ENCODE results near the gene THOC1.
A peak's percentile ranks its signal among the peaks of the same experiment; 100 is the strongest.
"Not testable (repeated sequence)": the region's sequence is repeated elsewhere in the genome, so short reads cannot be mapped to it uniquely, and the experiment has no call there.

The THOC1 gene, protein sequence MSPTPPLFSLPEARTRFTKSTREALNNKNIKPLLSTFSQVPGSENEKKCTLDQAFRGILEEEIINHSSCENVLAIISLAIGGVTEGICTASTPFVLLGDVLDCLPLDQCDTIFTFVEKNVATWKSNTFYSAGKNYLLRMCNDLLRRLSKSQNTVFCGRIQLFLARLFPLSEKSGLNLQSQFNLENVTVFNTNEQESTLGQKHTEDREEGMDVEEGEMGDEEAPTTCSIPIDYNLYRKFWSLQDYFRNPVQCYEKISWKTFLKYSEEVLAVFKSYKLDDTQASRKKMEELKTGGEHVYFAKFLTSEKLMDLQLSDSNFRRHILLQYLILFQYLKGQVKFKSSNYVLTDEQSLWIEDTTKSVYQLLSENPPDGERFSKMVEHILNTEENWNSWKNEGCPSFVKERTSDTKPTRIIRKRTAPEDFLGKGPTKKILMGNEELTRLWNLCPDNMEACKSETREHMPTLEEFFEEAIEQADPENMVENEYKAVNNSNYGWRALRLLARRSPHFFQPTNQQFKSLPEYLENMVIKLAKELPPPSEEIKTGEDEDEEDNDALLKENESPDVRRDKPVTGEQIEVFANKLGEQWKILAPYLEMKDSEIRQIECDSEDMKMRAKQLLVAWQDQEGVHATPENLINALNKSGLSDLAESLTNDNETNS

DNA sequence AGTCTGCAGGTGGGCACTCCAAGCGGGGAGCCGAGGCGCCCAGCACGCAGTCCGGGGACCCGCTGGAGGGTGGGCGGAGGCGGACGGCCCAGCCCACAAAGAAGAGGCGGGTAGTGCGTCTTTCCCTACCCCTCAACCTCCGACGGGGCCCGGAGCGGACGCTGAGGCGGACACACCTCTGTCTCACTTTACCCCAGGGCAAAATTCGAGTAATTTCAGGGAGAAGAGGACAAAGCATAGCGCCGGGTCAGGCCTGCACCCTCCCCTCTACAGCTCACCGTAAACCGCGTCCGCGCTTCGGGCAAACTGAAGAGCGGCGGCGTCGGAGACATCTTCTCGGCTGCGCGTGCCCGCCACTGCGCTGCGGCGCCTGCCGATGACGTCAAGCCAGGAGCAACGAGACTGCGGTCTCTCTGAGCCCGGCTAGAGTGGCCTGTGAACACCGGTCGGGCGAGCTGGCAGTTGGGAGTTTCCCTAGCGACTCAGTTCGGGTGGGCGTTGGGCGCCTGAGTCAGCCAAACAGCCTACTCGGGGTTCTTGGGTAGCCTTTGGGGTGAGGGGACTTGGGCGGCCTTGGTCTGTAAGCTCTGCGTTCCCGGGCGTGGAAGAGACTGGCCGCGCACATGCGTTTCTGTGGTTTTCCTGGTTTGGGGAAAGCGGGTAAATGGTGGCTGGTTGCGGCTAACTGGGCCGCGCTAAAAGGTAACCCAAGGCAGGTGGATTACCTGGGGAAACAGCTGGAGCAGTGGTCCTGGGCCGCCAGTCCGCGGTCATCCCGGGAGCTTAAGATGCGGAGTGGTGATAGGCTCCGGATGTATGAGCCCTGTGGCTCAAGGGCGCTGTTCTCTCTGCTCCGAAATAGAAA is at the start of gene THOC1:
TSS of gene THOC1 (minus strand) at position 360 of the 865 bp plus-strand sequence. CDS start at position 332, 28 bp downstream.
- peak; percentile 95 for DNase-seq

DNA sequence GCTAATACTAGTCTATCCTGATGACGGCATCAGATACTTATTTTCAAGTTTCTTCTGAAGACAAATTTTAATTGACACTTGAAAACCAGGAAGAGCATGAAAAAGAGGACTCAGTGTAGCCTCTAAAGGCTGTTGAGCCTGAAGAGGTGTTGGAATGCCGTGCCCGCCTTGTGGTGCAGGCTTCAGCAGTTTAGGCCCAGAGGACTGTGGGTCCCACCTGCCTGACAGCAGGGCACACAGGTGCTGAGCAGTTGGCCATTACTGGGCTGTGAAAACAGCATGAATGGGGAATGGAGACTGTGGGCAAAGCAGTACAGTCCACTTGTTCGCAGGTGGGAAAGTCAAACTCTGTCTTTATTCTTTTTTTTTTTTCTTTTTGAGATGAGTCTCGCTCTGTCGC is 49.8 kb upstream of the THOC1 start:
- no peak for DNase-seq

DNA sequence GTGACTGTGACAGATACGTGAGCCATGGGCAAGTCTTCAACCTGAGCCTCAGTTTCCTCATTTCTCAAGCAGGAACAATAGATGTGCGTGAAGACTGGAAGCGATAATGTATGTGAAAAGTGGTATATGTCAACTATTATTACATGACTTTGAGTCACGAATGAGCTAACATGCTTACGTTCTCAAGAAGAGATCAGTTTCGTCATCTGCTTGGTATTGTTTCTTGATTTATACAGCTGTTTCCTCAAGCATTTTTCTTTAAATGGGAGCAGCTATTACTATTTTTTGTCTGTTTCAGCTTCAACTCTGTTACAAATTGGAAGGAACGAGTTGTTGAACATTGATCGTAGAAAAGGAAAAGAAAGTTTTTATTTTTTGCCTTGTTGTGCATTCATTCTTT is 48.5 kb upstream of the THOC1 start:
- no peak for DNase-seq

DNA sequence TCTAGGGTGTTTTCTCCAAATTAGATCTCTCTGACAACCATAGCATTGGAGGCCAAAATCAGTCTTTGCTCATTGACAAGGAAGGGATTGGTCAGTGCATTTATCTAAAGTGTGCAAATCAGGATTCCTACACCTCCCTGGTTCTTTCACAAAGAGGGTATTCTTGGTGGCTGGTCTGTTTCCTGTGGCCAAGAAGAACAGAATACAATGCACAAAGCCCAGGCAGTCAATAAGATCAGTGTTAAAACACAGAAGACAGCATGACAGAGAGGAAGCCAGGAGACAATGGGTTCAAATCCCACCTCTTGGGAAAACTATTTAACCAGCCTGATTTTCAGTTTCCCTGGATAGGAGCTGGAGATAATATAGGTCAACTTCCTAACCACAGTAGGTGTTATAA is 46.1 kb upstream of the THOC1 start:
- DNase-seq = no peak

DNA sequence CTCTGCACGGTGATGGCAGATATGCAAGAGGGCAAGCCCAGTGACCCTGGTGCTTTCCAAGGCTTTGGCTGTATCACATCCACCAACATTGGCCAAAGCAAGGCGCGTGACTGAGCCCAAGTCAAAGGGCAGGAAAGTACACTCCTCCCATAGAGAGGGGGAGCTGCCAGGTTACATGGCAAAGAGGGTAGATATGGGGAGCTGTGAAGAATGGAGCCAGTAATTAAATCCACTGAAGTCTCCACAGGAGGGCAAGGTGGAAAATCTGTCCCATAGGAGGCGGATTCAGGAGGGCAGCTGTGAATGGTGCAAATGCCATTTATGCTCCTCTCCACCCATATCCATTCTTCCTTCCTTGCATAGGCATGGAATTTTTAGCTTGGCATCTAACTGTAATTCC is 44.6 kb upstream of the THOC1 start:
- DNase-seq = no peak

DNA sequence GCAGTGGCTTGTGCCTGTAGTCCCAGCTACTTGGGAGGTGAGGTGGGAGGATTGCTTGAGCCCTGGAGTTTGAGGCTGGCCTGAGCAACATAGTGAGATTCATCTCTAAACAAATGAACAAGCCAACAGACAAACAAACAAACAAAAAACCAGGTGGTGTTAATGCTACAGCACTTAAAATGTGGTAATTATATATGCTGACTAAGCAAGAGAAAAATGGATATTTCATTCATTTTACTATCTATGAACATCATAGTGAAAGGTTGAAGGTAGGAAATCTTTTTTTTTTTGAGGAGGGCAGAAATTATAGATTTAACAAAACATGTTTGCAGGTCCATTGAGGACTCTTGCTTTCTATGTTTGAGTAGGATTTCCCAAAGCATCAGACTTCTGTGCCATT is 42.2 kb upstream of the THOC1 start:
- no peak for DNase-seq

DNA sequence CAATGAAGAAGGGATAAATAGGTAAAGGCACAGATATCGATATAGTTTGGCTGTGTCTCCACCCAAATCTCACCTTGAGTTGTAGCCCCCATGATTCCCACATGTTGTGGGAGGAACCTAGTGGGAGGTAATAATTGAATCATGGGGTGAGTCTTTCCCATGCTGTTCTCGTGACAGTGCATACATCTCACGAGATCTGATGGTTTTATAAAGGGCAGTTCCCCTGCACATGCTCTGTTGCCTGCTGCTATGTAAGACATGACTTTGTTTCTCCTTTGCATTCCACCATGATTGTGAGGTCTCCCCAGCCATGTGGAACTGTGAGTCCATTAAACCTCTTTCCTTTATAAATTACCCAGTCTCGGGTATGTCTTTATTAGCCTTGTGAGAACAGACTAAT is 40.2 kb upstream of the THOC1 start:
- not testable (repeated sequence) for DNase-seq

DNA sequence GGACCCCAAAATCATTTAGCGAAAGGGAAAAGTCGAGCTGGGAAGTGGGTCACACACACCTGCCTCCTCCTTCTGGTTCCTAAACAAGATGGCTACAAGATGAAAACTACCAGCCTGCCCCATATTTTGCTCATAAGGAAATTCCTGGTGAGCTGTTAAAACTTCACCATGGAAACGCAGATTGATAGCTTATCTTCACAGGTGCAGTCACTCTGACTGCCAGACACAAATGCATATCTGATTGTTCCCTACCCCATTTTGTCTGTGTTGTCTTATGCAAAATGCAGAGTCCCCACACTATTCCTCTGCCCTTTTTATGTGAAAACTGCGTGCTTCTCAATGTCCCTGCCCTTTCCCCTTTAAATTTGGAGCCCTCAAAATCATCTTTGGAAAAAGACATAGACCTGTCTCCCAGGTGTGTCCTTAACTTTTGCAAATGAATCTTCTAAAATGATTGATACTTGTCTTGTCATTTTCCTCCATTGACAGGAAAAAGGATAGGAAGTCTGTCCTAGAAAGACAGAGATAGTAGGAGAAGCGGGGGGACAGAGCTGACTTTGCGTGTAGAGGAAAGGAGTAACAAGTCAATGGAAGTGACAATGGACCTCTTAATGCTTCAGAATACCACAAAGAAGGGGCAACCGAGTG is 38.9 kb upstream of the THOC1 start:
- no peak for DNase-seq

DNA sequence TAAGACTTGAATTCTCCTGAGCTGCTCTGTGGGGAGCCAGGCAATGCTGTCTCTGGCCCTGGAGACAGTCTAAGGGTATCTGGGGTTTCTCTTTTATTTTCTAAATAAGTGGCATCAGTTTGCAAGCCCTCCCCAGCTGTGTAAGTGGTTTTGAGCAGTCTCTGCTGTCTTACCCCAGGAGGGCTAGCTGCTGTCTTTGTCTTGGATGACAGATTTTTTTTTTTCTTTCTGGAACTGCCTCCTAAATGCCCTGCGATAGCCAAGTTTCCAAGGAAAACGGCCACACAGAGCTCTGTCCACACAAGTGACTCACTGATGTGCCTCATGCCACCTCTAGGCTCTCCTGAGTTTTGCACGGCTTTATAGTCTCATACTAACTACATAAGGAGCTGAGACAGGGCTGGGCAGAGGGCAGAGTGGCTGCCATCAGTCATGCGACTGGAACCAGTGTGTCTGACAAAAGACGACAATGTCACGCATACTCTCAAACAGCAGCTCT is 37.2 kb upstream of the THOC1 start:
- no peak for DNase-seq

DNA sequence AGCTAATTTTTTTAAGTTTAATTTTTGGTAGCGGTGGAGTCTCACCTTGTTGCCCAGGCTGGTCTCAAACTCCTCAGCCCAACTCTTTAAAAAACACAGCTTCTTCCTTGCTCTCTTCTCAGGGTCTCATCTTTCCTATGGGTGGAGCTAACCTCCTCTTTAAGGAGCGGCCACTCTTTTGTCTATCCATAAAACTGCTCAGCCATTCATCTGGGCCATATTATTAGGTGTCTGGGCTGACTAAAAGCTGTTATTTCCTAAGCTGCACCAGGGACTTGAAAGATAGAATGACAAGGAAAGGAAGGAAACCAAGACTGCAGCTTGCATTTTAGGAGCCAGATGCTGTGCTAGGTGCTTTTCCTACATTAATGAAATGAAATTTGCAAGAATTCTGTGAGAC is 35.8 kb upstream of the THOC1 start:
- DNase-seq = no peak

DNA sequence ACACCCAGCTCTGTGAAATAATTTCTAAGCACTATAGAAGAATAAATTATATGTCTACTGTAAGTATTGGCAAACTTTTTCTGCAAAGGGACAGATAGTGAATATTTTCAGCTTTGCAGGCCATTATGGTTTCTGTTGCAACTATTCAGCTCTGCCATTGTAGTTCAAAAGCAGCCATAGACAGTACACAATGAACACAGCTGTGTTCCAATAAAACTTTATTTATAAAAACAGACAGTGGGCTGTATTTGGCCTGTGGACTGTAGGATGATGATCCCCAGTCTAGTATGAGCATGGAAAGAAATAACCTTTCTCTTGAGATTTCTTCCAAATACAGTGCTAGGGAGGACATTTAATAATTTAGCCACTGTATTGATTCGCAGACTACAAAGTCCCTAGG is 35.2 kb upstream of the THOC1 start:
- no peak for DNase-seq

DNA sequence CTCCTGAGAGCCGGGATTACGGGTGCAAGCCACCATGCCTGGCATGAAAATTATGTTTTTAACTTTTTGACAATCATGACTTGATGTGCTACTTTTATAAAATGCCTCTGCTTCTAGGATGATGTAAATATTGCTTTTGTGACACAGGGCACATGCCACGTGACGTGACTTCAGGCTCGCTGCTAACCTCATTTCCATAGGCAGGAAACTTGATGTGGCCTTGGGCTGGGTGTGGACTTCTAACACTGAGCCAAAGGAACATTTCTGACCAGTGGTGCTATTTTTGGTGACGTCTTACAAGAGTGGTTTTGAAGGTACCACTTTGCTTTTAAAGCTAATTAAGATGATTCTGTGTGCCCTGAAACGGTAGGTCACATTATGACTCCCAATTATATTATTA is 34.2 kb upstream of the THOC1 start:
- DNase-seq = no peak

DNA sequence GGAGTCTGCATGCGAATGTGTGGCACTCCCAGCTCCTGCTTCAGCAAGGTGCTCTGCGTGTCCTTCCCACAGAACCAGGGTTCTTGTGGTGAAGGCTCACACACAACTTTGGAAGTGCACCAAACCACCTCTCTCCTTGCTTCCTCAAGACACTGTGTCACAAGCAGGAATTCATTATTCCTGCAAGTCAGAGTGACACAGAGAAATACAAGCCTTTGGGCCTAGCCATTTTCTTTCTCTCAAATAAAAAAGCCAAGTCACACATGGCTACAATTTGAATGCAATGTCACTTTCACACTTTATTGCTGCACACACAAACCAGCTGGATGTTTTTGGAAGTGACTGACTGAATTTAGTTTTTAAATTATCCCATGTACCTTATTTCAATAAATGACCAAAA is 30.1 kb upstream of the THOC1 start:
- DNase-seq = no peak

DNA sequence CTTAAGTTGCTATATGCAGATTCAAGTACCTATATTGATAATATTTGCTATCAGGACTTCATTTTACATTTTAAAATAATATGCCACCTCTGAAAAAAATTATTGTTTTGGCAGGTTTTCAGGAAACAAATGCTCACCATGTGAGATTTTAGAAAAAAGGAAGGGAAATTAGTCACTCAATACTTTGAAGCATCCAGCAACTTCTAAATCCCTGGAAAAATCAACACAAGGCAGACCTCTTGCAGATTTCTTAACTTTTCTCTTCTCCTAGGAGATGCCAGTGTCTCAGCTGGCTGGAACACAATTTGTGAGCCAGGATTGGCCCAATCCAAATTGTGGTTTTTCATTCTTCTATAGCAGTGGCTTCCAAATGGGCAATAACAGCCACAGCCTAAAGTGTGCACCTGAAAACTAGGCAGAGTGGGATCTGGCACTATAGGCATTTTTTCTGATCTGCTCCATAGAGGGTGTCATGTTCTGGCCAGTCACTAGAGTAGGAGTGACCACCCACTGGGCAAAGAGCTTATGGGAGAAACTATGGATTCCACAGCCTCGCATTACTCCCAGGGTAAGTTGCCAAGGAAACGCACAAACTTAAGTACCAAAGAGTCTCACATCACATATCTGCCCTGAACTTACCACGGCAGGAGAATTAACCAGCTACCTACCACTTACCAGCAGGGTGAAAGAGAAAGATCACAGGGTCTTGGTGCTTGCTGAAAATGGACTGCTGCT is 28.1 kb upstream of the THOC1 start:
- DNase-seq = no peak

DNA sequence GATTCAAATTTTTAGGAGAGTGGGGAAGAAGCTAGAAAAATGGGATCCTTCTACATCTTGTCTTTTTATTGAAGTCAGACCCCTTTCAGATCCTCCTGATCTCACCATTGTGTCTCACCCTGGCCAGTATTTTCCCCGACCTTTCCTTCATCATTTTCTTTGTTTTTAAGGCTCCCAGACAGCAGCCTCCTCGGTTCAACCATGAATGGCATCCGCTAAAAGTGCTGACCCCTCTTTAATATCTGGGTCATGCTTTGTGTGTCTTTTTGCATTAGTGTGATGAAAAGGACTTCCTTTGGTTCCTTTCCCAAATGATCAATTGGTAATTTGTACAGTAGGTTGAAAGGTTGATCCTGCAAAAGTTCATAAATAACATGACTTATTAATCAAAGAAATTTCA is 26.7 kb upstream of the THOC1 start:
- no peak for DNase-seq

DNA sequence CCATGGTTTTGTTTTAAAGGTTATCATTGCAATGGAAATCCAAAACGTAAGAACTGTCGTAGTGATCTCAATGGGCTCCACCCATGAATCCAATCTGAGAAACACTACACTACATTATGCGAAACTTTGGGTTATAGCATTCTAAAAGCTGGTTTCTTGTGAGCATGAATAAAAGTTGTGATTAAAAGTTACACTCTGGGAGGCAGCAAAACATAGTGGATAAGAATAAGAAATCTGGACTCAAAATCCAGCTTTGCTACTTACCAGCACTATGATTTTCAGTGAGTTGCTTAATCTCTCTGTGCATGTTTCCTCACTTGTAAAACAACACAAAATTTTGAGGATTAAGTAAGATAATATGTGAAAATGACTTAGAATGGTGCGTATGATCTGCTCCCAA is 25.7 kb upstream of the THOC1 start:
- DNase-seq = no peak

DNA sequence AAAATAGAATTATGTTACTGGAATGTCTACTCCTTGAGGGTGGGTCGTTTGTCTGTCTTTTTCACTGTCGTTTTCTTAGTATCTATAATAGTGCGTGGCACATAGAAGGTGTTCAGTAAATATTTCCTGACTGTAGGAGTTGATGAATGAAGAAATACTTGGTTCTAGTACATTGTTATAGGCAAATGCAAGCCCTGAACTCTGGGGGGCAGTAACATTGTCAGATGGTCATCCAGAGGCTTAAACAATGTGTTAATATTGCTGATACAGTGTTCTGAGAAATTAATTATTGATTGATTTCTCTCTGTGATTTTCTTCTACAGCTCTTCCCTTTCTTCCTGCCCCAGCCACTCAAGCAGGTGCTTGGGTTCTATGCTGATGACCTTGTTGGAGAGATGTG is 24.4 kb upstream of the THOC1 start:
- DNase-seq = no peak

DNA sequence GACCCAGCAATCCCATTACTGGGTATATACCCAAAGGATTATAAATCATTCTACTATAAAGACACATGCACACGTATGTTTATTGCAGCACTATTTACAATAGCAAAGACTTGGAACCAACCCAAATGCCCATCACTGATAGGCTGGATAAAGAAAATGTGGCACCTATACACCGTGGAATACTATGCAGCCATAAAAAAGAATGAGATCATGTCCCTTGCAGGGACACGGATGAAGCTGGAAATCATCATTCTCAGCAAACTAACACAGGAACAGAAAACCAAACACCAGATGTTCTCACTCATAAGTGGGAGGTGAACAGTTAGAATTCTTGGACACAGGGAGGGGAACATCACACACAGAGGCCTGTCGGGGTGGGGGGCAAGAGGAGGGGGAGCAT is 22.1 kb upstream of the THOC1 start:
- not testable (repeated sequence) for DNase-seq

DNA sequence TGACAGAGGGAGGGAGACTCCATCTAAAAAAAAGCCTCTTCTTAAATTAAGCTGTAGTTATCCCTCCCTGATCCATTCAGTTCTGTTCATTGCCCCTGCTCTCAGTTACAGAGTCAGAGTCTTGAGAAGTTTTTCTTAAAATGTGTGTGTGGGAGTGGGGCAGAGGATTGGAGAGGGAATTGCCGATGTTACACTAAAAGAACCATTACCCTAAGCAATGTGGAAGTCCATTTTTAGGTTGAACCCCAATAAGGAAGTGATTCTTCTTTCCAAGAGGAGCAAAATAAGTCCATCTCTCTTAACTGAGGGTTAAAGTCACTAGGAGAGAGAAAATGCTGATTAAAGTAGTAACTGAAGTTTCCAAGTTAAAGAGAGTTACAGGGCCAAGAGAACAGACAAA is 21.2 kb upstream of the THOC1 start:
- DNase-seq = no peak

DNA sequence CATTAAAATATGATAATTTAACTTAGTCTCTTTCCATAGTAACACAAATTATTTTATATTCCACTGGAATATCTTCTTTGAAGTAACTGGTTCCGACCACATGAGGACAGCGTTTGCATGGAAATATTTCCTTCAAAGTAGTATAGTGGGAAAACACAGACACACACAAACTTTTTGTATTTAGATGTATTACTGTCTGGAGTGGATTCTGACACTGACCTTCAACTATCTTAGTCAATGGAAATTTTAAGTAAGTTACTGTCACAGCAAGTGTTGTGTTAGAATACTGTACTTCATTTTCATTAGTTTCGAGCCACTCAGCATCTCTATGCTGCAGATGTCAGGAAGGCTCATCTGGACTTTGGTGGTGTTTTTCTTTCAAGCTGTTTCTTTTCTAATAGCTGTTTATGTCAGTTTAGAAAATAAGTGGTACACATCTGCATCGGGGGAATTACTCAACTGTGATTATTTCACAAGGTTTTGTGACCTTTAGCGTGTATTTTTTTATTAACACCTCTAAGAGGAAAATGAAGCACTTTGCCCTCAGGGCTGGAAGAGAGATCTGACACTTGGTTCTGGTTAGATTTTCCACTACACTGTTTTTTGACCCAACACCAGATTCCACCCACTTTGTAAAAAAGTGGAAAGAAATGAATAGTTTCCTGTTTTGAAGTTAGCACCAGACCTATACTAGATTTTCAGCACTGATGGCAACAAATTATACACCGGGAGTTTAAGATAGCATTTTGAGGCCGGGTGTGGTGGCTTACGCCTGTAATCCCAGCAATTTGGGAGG is 18.9 kb upstream of the THOC1 start:
- no peak for DNase-seq

DNA sequence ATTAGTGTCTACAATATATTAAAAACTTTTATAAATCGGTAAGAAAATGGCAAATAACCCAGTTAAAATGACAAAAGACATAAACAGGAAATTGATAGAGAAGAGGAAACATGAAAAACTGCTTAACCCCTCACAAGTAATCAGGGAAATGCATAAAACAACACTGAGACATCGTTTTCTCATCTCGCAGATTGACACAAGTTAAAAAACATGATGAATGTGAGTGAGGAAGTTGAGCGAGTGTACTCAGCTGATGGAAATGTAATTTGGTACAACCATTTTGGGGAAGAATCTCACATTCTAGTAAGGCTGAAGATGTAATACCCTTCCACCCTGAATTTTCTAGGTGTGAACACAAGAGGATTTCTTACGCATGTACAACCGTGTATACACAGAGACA is 18.0 kb upstream of the THOC1 start:
- no peak for DNase-seq
